ENCODE measurements around the gene AGMO. TPM values are rescaled to one million over a fixed set of nuclear protein-coding genes. Genes with fewer than 3 reads are reported as not detected.
"Not testable (repeated sequence)": the region's sequence is repeated elsewhere in the genome, so short reads cannot be mapped to it uniquely, and the experiment has no call there.

AGMO gene
- total RNA-seq, 1 experiment from 2014 or later = 13.2 TPM

DNA sequence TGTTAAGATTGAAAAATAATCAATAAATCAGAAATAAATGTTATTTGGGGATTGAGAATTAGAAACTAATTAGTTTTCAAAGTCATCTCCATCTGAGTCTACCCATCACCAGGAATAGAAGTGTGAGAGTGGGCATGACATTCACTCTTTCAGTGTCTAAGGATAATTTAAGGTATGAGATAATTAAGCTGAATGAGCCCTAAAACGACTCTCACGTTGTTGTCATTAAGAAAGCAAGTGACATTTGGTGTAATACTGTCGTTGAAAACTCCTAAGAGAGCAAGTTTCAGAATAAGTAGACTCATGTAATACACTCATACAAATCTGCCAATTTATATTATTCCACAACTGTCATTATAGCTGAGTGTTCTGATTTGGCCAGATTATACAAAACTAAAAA is 7.1 kb downstream of the AGMO start:
- peaks cover 36% of the 10 kb centered on the region for H3K4me1 Mint-ChIP-seq (ENCODE audit: low read depth, unreplicated experiment)
- H3K36me3 Mint-ChIP-seq (ENCODE audit: insufficient read depth, unreplicated experiment) = peaks cover 19% of the 10 kb centered on the region
- no peaks in the 10 kb centered on the region for H3K9me3 Mint-ChIP-seq (ENCODE audit: low read depth, unreplicated experiment)
- CTCF ChIA-PET = interaction anchor here (0.6 to 1.4 kb wide), 7 partner anchors 21 to 1782 kb away, joined by 3 to 6 read pairs (median 4); partner anchors contain the start of gene MEOX2
- TF ChIP-seq, protein P1, sequence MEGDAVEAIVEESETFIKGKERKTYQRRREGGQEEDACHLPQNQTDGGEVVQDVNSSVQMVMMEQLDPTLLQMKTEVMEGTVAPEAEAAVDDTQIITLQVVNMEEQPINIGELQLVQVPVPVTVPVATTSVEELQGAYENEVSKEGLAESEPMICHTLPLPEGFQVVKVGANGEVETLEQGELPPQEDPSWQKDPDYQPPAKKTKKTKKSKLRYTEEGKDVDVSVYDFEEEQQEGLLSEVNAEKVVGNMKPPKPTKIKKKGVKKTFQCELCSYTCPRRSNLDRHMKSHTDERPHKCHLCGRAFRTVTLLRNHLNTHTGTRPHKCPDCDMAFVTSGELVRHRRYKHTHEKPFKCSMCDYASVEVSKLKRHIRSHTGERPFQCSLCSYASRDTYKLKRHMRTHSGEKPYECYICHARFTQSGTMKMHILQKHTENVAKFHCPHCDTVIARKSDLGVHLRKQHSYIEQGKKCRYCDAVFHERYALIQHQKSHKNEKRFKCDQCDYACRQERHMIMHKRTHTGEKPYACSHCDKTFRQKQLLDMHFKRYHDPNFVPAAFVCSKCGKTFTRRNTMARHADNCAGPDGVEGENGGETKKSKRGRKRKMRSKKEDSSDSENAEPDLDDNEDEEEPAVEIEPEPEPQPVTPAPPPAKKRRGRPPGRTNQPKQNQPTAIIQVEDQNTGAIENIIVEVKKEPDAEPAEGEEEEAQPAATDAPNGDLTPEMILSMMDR (IDR thresholded peaks at IDR 0.05; ENCODE audit: unreplicated experiment) = no peak
- no peaks in the 10 kb centered on the region for H3K27me3 Mint-ChIP-seq (ENCODE audit: unreplicated experiment)
- intact Hi-C loops (cut with micrococcal nuclease; ENCODE audit: unreplicated experiment) = loop anchor here (1.0 to 5.0 kb wide), 3 partner anchors 50 to 247 kb away; no protein-coding TSS in a partner anchor
- peak overlapping the region; percentile 79 for H3K27ac Mint-ChIP-seq (ENCODE audit: unreplicated experiment)
- no peak overlapping the region for H3K4me3 Mint-ChIP-seq (ENCODE audit: low read depth, unreplicated experiment)
- BruUV-seq (replicated peaks) = no TSS peak
- DNase-seq = no peak

- intact Hi-C loops (cut with micrococcal nuclease; ENCODE audit: unreplicated experiment) = loop anchor here (2.0 kb wide), 1 partner anchor 49 kb away; no protein-coding TSS in a partner anchor
- no TSS peak for BruUV-seq (replicated peaks)
Measured at GRCh38 chr7:15554081-15554480, 7.7 kb downstream of the AGMO start.

DNA sequence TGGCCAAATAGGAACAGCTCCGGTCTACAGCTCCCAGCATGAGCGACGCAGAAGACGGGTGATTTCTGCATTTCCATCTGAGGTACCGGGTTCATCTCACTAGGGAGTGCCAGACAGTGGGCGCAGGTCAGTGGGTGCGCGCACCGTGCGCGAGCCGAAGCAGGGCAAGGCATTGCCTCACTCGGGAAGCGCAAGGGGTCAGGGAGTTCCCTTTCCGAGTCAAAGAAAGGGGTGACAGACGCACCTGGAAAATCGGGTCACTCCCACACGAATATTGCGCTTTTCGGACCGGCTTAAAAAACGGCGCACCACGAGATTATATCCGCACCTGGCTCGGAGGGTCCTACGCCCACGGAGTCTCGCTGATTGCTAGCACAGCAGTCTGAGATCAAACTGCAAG is 14.5 kb downstream of the AGMO start:
- H3K4me3 Mint-ChIP-seq (ENCODE audit: low read depth, unreplicated experiment); H3K9me3 Mint-ChIP-seq (ENCODE audit: low read depth, unreplicated experiment); H3K27ac Mint-ChIP-seq (ENCODE audit: unreplicated experiment); H3K4me1 Mint-ChIP-seq (ENCODE audit: low read depth, unreplicated experiment); H3K27me3 Mint-ChIP-seq (ENCODE audit: unreplicated experiment); CTCF ChIA-PET; BruUV-seq (replicated peaks); H3K36me3 Mint-ChIP-seq (ENCODE audit: insufficient read depth, unreplicated experiment); DNase-seq; intact Hi-C loops (cut with micrococcal nuclease; ENCODE audit: unreplicated experiment): not testable (repeated sequence)

More at GRCh38 chr7:15554081-15554480, 7.7 kb downstream of the AGMO start:
- Mint-ChIP-seq H3K27ac (ENCODE audit: unreplicated experiment) (peak overlapping the region; percentile 73), H3K4me1 (ENCODE audit: low read depth, unreplicated experiment) (peaks cover 29% of the 10 kb centered on the region), H3K36me3 (ENCODE audit: insufficient read depth, unreplicated experiment) (peaks cover 14% of the 10 kb centered on the region), H3K9me3 (ENCODE audit: low read depth, unreplicated experiment) (no peaks in the 10 kb centered on the region), H3K4me3 (ENCODE audit: low read depth, unreplicated experiment) (peak overlapping the region; percentile 28), H3K27me3 (ENCODE audit: unreplicated experiment) (no peaks in the 10 kb centered on the region)
- TF ChIP-seq, protein P1 (IDR thresholded peaks at IDR 0.05; ENCODE audit: unreplicated experiment) = no peak
- no peak for DNase-seq
- CTCF ChIA-PET = interaction anchor here (0.6 to 0.7 kb wide), 4 partner anchors 125 to 1113 kb away, joined by 3 to 5 read pairs (median 4); no protein-coding TSS in a partner anchor

GRCh38 chr7:15546272-15546792 is 15.5 kb downstream of the AGMO start:
- Mint-ChIP-seq H3K4me3 (ENCODE audit: low read depth, unreplicated experiment) (no peak overlapping the region), H3K9me3 (ENCODE audit: low read depth, unreplicated experiment) (peaks cover 6% of the 10 kb centered on the region)
- CTCF ChIA-PET = no interaction called here

More at GRCh38 chr7:15546272-15546792, 15.5 kb downstream of the AGMO start:
- Mint-ChIP-seq H3K27me3 (ENCODE audit: unreplicated experiment) (no peaks in the 10 kb centered on the region), H3K4me1 (ENCODE audit: low read depth, unreplicated experiment) (no peaks in the 10 kb centered on the region), H3K27ac (ENCODE audit: unreplicated experiment) (no peak overlapping the region), H3K36me3 (ENCODE audit: insufficient read depth, unreplicated experiment) (no peaks in the 10 kb centered on the region)
- intact Hi-C loops (cut with micrococcal nuclease; ENCODE audit: unreplicated experiment) = no loop called here
- TF ChIP-seq, protein P1 (IDR thresholded peaks at IDR 0.05; ENCODE audit: unreplicated experiment) = no peak
- no TSS peak for BruUV-seq (replicated peaks)
- no peak for DNase-seq

Data from Calu3 (cell line).